DOHH2 (cell line): ENCODE results near the gene SCO2.

Source experiments
- H3F3A ChIP-seq: fragments of 200-600 bp; sonication (generic), shearing (Covaris generic); 2 replicates; pipeline ENCODE4 v1.6.0; 2016; ENCODE audit warnings: antibody characterized with exemption, mild to moderate bottlenecking; ENCODE audit not compliant: control insufficient read depth, insufficient read depth
- H3K27ac ChIP-seq: fragments of 200-600 bp; sonication (generic); 2 replicates; pipeline ENCODE4 v1.5.1; 2014; ENCODE audit warnings: low read depth, mild to moderate bottlenecking, low read length, moderate library complexity
- H3K27me3 ChIP-seq: fragments of 200-600 bp; sonication (generic); 2 replicates; pipeline ENCODE4 v1.6.1; 2014; ENCODE audit warnings: mild to moderate bottlenecking, low read length, mixed read lengths; ENCODE audit not compliant: control insufficient read depth
- H3K36me3 ChIP-seq: fragments of 200-600 bp; sonication (generic); 2 replicates; pipeline ENCODE4 v1.6.1; 2014; ENCODE audit warnings: mild to moderate bottlenecking, low read length, moderate library complexity, mixed read lengths; ENCODE audit not compliant: control insufficient read depth
- H3K4me1 ChIP-seq: fragments of 200-600 bp; sonication (generic); 2 replicates; pipeline ENCODE4 v1.6.1; 2014; ENCODE audit warnings: mild to moderate bottlenecking, low read length, mixed read lengths; ENCODE audit not compliant: control insufficient read depth
- H3K4me2 ChIP-seq: fragments of 200-600 bp; sonication (generic); 2 replicates; pipeline ENCODE4 v1.6.0; 2014; ENCODE audit warnings: mild to moderate bottlenecking, low read length, moderate library complexity
- H3K4me3 ChIP-seq: fragments of 200-600 bp; sonication (generic); 2 replicates; pipeline ENCODE4 v1.5.1; 2014; ENCODE audit warnings: mild to moderate bottlenecking, low read length, mixed read lengths
- H3K79me2 ChIP-seq: fragments of 200-600 bp; sonication (generic); 2 replicates; pipeline ENCODE4 v1.6.1; 2014; ENCODE audit warnings: mild to moderate bottlenecking, low read length, mixed read lengths; ENCODE audit not compliant: control insufficient read depth
- H3K9me2 ChIP-seq: fragments of 200-600 bp; sonication (generic); replicated peaks from 2 replicates; pipeline ENCODE4 v1.6.1; 2014; ENCODE audit warnings: mild to moderate bottlenecking, low read length, mixed read lengths; ENCODE audit not compliant: control insufficient read depth
- H3K9me3 ChIP-seq: fragments of 200-600 bp; sonication (generic); 2 replicates; pipeline ENCODE4 v1.6.1; 2014; ENCODE audit warnings: antibody characterized with exemption, low read length, mixed read lengths; ENCODE audit not compliant: control insufficient read depth, insufficient read depth
- H4K20me1 ChIP-seq: fragments of 200-600 bp; sonication (generic); 2 replicates; pipeline ENCODE4 v1.6.0; 2014; ENCODE audit warnings: low read depth, mild to moderate bottlenecking, antibody characterized with exemption, low read length, moderate library complexity; ENCODE audit not compliant: control insufficient read depth, insufficient read depth
- CTCF ChIP-seq: fragments of 200-600 bp; sonication (generic); IDR thresholded peaks from one replicate; pipeline ENCODE4 v1.5.1; 2014; ENCODE audit warnings: antibody characterized with exemption, mild to moderate bottlenecking, low read depth, low read length; ENCODE audit not compliant: poor library complexity, severe bottlenecking
- EZH2phosphoT487 ChIP-seq: fragments of 200-600 bp; sonication (generic); IDR thresholded peaks from 2 replicates; pipeline ENCODE4 v1.6.1; 2017; ENCODE audit warnings: borderline replicate concordance, mild to moderate bottlenecking, antibody characterized with exemption, low read length, moderate library complexity, mixed read lengths

Gene SCO2

GRCh38 chr22:50489363-50490243 is 35.8 kb downstream of the SCO2 start:
- TF ChIP-seq EZH2phosphoT487 (no peak), CTCF (no peak)
- no peaks in the 10 kb centered on the region for H3K9me2 ChIP-seq
- no peaks in the 10 kb centered on the region for H3K36me3 ChIP-seq
- H3K27me3 ChIP-seq, result no peaks in the 10 kb centered on the region
- no peaks in the 10 kb centered on the region for H3K9me3 ChIP-seq
- H3K27ac ChIP-seq, result no peak overlapping the region
- H3K4me1 ChIP-seq, result peaks cover 9% of the 10 kb centered on the region
- no peaks in the 10 kb centered on the region for H3K79me2 ChIP-seq
- no peak overlapping the region for H3K4me2 ChIP-seq
- H3F3A ChIP-seq, result no peaks in the 10 kb centered on the region
- H3K4me3 ChIP-seq, result no peak overlapping the region
- H4K20me1 ChIP-seq, result no peaks in the 10 kb centered on the region

- H3K36me3 ChIP-seq, result no peaks in the 10 kb centered on the region
- no peaks in the 10 kb centered on the region for H3F3A ChIP-seq
- H3K27me3 ChIP-seq, result no peaks in the 10 kb centered on the region
- H3K9me3 ChIP-seq, result no peaks in the 10 kb centered on the region
- H3K27ac ChIP-seq, result no peak overlapping the region
- H3K79me2 ChIP-seq, result no peaks in the 10 kb centered on the region
- H4K20me1 ChIP-seq, result no peaks in the 10 kb centered on the region
- no peaks in the 10 kb centered on the region for H3K9me2 ChIP-seq
- H3K4me3 ChIP-seq, result no peak overlapping the region
- peaks cover 16% of the 10 kb centered on the region for H3K4me1 ChIP-seq
- no peak for TF ChIP-seq CTCF
- TF ChIP-seq EZH2phosphoT487, result no peak
- no peak overlapping the region for H3K4me2 ChIP-seq
Measured at GRCh38 chr22:50488886-50489285, 36.5 kb downstream of the SCO2 start.

- Histone ChIP-seq H3K4me3 (no peak overlapping the region), H3K79me2 (no peaks in the 10 kb centered on the region), H3F3A (no peaks in the 10 kb centered on the region), H4K20me1 (no peaks in the 10 kb centered on the region), H3K27me3 (no peaks in the 10 kb centered on the region), H3K9me2 (no peaks in the 10 kb centered on the region), H3K27ac (no peak overlapping the region), H3K4me1 (peaks cover 20% of the 10 kb centered on the region), H3K36me3 (no peaks in the 10 kb centered on the region), H3K9me3 (no peaks in the 10 kb centered on the region), H3K4me2 (no peak overlapping the region)
- TF ChIP-seq CTCF, result no peak
- TF ChIP-seq EZH2phosphoT487, result no peak
Measured at GRCh38 chr22:50488006-50488677, 37.3 kb downstream of the SCO2 start.
